T1000 (cell line): ENCODE results near the gene B3GNT7.
"Not testable (repeated sequence)": the region's sequence is repeated elsewhere in the genome, so short reads cannot be mapped to it uniquely, and the experiment has no call there.

Experiments used
- DNase-seq: peaks from one replicate; lab custom pipeline; 2025; ENCODE audit warnings: mixed read lengths; lab: John Stamatoyannopoulos, UW

B3GNT7 gene

GRCh38 chr2:231395188-231396057 is at the start of gene B3GNT7:
B3GNT7 (plus strand) TSS chr2:231395710; CDS start chr2:231395804, 94 bp downstream.
- no peak for DNase-seq

GRCh38 chr2:231347081-231347480 is 48.4 kb upstream of the B3GNT7 start:
- no peak for DNase-seq

GRCh38 chr2:231347638-231348037 is 47.9 kb upstream of the B3GNT7 start:
- DNase-seq, result no peak

- no peak for DNase-seq
Measured at GRCh38 chr2:231348173-231348572, 47.3 kb upstream of the B3GNT7 start.

GRCh38 chr2:231348704-231349373 is 46.7 kb upstream of the B3GNT7 start:
- DNase-seq, result no peak

- DNase-seq, result not testable (repeated sequence)
Measured at GRCh38 chr2:231349374-231349735, 46.2 kb upstream of the B3GNT7 start.

GRCh38 chr2:231351648-231352047 is 43.9 kb upstream of the B3GNT7 start:
- DNase-seq, result no peak

- no peak for DNase-seq
Measured at GRCh38 chr2:231353469-231353868, 42.0 kb upstream of the B3GNT7 start.

GRCh38 chr2:231355508-231356465 is 39.7 kb upstream of the B3GNT7 start:
- DNase-seq, result no peak

GRCh38 chr2:231356466-231356844 is 39.1 kb upstream of the B3GNT7 start:
- no peak for DNase-seq

- DNase-seq, result no peak
Measured at GRCh38 chr2:231357048-231357447, 38.5 kb upstream of the B3GNT7 start.

- no peak for DNase-seq
Measured at GRCh38 chr2:231357931-231358330, 37.6 kb upstream of the B3GNT7 start.

- no peak for DNase-seq
Measured at GRCh38 chr2:231359441-231359840, 36.1 kb upstream of the B3GNT7 start.

GRCh38 chr2:231359948-231360347 is 35.6 kb upstream of the B3GNT7 start:
- DNase-seq, result no peak

GRCh38 chr2:231360401-231360800 is 35.1 kb upstream of the B3GNT7 start:
- DNase-seq, result no peak

GRCh38 chr2:231360881-231361371 is 34.6 kb upstream of the B3GNT7 start:
- DNase-seq, result no peak

- no peak for DNase-seq
Measured at GRCh38 chr2:231361701-231362554, 33.6 kb upstream of the B3GNT7 start.

GRCh38 chr2:231362555-231363184 is 32.8 kb upstream of the B3GNT7 start:
- DNase-seq, result no peak

- no peak for DNase-seq
Measured at GRCh38 chr2:231364061-231364460, 31.4 kb upstream of the B3GNT7 start.

- DNase-seq, result peak; percentile 87
Measured at GRCh38 chr2:231364961-231365810, 30.3 kb upstream of the B3GNT7 start.
